MCF 10A (cell line): ENCODE results near the gene PIBF1. TPM values are rescaled to one million over a fixed set of nuclear protein-coding genes. Genes with fewer than 3 reads are reported as not detected.
"Not testable (repeated sequence)": the region's sequence is repeated elsewhere in the genome, so short reads cannot be mapped to it uniquely, and the experiment has no call there.

ENCODE experiments used
- BruUV-seq: library from RNA; stranded (reverse); fragments of 400-500 nt; replicated peaks from 2 replicates; lab custom pipeline; 2021; lab: Mats Ljungman, UMichigan
- CTCF ChIA-PET: fragments of 300-600 bp; sonication (Branson Sonifier 250); formaldehyde crosslinking; extraction: SDS; loops from one replicate; lab custom pipeline; 2021; ENCODE audit warnings: antibody characterized with exemption, inconsistent platforms; lab: Yijun Ruan, JAX
- POLR2A ChIA-PET: fragments of 300-600, 350-650 bp; sonication (Branson Sonifier 250); formaldehyde crosslinking; extraction: SDS; loops from one replicate; lab custom pipeline; 2020; ENCODE audit warnings: antibody characterized with exemption, inconsistent platforms; lab: Yijun Ruan, JAX
- DNase-seq: peaks from one replicate; pipeline ENCODE4 v3.0.0-alpha.2; 2018; ENCODE audit not compliant: unreplicated experiment
- H3K27ac Mint-ChIP-seq: one replicate; pipeline ENCODE4 v1.8.0; 2022; ENCODE audit warnings: mild to moderate bottlenecking, low read depth, mixed read lengths; ENCODE audit not compliant: unreplicated experiment
- H3K27me3 Mint-ChIP-seq: one replicate; pipeline ENCODE4 v1.8.0; 2022; ENCODE audit warnings: mixed read lengths; ENCODE audit not compliant: insufficient read depth, unreplicated experiment
- H3K36me3 Mint-ChIP-seq: one replicate; pipeline ENCODE4 v1.8.0; 2022; ENCODE audit warnings: mild to moderate bottlenecking, moderate library complexity, mixed read lengths; ENCODE audit not compliant: insufficient read depth, unreplicated experiment
- H3K4me1 Mint-ChIP-seq: one replicate; pipeline ENCODE4 v1.8.0; 2022; ENCODE audit warnings: mixed read lengths; ENCODE audit not compliant: insufficient read depth, unreplicated experiment
- H3K4me3 Mint-ChIP-seq: one replicate; pipeline ENCODE4 v1.8.0; 2022; ENCODE audit warnings: mild to moderate bottlenecking, moderate library complexity, mixed read lengths; ENCODE audit not compliant: unreplicated experiment
- H3K9me3 Mint-ChIP-seq: one replicate; pipeline ENCODE4 v1.8.0; 2022; ENCODE audit warnings: mixed read lengths; ENCODE audit not compliant: unreplicated experiment
- intact Hi-C: fragments of 100-400 bp; cut with micrococcal nuclease; formaldehyde crosslinking; loops from 2 replicates; pipeline ENCODE4 v1.14.1; 2022
- total RNA-seq: library from RNA; stranded (reverse); gene quantifications from 2 replicates; pipeline ENCODE4 v1.2.3, GENCODE V29; 2022
- TF ChIP-seq, protein P1 (sequence below): fragments of 200-600 bp; IDR thresholded peaks from one replicate; pipeline ENCODE4 v1.8.0; 2022; ENCODE audit warnings: antibody characterized with exemption, mild to moderate bottlenecking; ENCODE audit not compliant: unreplicated experiment

The PIBF1 gene
- total RNA-seq, 1 experiment from 2014 or later: 30.4 TPM

DNA sequence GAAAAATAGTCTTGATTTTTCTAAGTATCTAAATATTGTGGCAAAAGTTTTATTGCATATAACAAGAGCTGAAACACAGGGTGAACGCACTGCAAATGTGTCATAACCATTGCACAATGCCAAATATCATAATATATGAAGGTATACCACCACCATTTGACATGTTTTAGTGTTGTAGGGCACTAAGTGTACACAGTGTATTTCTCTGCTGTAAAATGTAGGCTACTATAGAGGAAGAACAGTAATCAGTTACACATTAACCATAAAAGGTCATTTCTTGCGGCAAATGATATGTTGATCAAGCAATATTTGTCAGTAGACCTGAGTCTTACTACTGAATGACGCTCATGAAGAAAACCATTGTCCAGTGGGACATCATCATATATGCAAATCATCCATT lies 258.6 kb downstream of the PIBF1 start:
- TF ChIP-seq, protein P1, sequence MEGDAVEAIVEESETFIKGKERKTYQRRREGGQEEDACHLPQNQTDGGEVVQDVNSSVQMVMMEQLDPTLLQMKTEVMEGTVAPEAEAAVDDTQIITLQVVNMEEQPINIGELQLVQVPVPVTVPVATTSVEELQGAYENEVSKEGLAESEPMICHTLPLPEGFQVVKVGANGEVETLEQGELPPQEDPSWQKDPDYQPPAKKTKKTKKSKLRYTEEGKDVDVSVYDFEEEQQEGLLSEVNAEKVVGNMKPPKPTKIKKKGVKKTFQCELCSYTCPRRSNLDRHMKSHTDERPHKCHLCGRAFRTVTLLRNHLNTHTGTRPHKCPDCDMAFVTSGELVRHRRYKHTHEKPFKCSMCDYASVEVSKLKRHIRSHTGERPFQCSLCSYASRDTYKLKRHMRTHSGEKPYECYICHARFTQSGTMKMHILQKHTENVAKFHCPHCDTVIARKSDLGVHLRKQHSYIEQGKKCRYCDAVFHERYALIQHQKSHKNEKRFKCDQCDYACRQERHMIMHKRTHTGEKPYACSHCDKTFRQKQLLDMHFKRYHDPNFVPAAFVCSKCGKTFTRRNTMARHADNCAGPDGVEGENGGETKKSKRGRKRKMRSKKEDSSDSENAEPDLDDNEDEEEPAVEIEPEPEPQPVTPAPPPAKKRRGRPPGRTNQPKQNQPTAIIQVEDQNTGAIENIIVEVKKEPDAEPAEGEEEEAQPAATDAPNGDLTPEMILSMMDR: no peak
- Mint-ChIP-seq H3K9me3 (no peaks in the 10 kb centered on the region), H3K27me3 (no peaks in the 10 kb centered on the region), H3K36me3 (no peaks in the 10 kb centered on the region), H3K4me3 (no peak overlapping the region), H3K27ac (no peak overlapping the region), H3K4me1 (peaks cover 4% of the 10 kb centered on the region)
- peak; percentile 25 for DNase-seq
- ChIA-PET CTCF (interaction anchor here (0.6 kb wide), 1 partner anchor 58 kb away, joined by 3 read pairs; no protein-coding TSS in a partner anchor), POLR2A (interaction anchor here (0.6 to 2.3 kb wide), 2 partner anchors 17 to 35 kb away, joined by 3 to 19 read pairs; partner anchors contain the start of gene KLF5)
- BruUV-seq: no TSS peak
- intact Hi-C loops: no loop called here

DNA sequence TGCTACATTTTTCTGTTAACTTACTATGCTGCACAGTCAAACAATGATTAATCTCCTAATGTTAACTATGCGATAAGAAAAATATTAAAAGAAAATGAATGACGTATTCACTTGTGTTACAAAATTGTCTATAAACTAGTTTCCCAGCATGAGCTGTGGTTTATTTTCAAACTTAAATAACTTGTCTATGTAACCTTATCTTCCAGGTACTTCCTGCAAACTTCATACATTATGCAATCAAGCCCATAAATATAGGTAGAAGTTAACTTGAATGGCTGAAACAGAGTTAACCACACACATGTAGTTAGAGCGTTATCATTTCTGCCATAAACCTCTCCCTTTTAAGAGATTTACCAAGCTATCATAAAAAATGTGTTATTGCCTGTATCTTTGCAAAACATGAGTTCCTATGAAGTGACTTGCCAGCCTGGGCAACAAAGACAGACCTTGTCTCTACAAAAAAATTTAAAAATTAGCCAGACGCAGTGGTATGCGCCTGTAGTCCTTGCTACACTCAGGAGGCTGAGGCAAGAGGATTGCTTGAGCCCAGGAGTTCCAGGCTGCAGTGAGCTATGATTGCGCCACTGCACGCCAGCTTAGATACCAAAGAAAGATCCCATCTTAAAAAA lies 259.1 kb downstream of the PIBF1 start:
- ChIA-PET CTCF (no interaction called here), POLR2A (interaction anchor here (0.6 to 2.3 kb wide), 3 partner anchors 13 to 34 kb away, joined by 3 to 19 read pairs (median 3); partner anchors contain the start of gene KLF5)
- Mint-ChIP-seq H3K36me3 (no peaks in the 10 kb centered on the region), H3K9me3 (no peaks in the 10 kb centered on the region), H3K27ac (no peak overlapping the region), H3K27me3 (no peaks in the 10 kb centered on the region), H3K4me1 (peaks cover 4% of the 10 kb centered on the region), H3K4me3 (no peak overlapping the region)
- TF ChIP-seq, protein P1: no peak
- intact Hi-C loops: no loop called here
- DNase-seq: no peak
- BruUV-seq: no TSS peak

GRCh38 chr13:73045031-73045430 lies 263.1 kb downstream of the PIBF1 start:
- ChIA-PET CTCF (no interaction called here), POLR2A (no interaction called here)
- Mint-ChIP-seq H3K4me3 (no peak overlapping the region), H3K9me3 (no peaks in the 10 kb centered on the region), H3K36me3 (no peaks in the 10 kb centered on the region), H3K4me1 (no peaks in the 10 kb centered on the region), H3K27ac (no peak overlapping the region), H3K27me3 (no peaks in the 10 kb centered on the region)
- TF ChIP-seq, protein P1: no peak
- DNase-seq: no peak
- intact Hi-C loops: no loop called here
- no TSS peak for BruUV-seq

DNA sequence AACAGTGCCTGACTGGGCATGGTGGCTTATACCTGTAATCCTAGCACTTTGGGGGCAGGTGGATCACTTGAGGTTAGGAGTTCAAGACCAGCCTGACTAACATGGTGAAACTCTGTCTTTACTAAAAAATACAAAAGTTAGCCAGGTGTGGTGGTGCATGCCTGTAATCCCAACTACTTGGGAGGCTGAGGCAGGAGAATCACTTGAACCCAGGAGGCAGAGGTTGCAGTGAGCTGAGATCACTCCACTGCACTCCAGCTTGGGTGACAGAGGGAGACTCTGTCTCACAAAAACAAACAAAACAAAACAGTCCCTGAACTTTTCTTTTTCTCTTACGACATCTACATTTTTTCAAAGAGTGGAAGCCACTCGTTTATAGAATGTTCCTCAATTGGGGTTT lies 266.7 kb downstream of the PIBF1 start:
- H3K4me1 Mint-ChIP-seq, H3K27ac Mint-ChIP-seq, BruUV-seq, H3K27me3 Mint-ChIP-seq, DNase-seq, H3K36me3 Mint-ChIP-seq, H3K9me3 Mint-ChIP-seq, H3K4me3 Mint-ChIP-seq, POLR2A ChIA-PET, intact Hi-C loops: not testable (repeated sequence)
- CTCF ChIA-PET: interaction anchor here (0.7 kb wide), 1 partner anchor 201 kb away, joined by 4 read pairs; no protein-coding TSS in a partner anchor
